GM21360 (cell line): Measurements from ENCODE around the gene CHKA.

ENCODE experiments used
- ATAC-seq: cut with Tn5 transposase; IDR thresholded peaks from one replicate; pipeline ENCODE4 v1.9.1; 2021; ENCODE audit warnings: mild to moderate bottlenecking, moderate library complexity; ENCODE audit not compliant: unreplicated experiment

Gene CHKA

DNA sequence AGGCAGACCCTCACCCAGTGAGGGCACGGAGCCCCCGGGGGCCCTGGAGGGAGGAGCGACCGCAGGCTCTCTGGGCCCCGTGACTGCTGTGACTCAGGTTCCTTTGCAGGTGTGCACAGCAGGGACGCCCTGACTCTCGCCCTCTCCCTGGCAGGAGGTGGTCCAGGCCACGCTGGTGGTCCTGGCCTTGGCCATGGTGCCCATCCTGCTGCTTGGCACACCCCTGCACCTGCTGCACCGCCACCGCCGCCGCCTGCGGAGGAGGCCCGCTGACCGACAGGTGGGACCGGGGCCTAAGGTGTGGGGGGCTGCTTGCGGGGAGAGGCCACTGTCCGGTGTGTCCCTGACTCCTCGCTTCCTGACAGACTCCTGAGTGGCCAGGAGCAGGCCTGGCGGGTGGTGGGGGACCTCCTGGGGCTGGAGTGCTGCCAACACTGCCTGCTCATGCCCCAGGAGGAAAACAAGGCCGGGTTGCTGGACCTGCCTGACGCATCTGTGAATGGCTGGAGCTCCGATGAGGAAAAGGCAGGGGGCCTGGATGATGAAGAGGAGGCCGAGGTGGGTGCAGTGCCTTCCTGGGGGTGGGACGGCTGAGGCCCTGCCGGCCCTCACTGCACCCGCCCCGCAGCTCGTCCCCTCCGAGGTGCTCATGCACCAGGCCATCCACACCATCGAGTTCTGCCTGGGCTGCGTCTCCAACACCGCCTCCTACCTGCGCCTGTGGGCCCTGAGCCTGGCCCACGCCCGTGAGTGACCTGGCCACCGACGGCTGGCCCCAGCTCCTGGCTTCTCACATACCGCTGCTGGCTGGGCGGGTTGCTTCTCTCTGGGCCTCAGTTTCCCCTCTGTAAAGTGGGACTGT is 71.4 kb downstream of the CHKA start:
- no peak for ATAC-seq

DNA sequence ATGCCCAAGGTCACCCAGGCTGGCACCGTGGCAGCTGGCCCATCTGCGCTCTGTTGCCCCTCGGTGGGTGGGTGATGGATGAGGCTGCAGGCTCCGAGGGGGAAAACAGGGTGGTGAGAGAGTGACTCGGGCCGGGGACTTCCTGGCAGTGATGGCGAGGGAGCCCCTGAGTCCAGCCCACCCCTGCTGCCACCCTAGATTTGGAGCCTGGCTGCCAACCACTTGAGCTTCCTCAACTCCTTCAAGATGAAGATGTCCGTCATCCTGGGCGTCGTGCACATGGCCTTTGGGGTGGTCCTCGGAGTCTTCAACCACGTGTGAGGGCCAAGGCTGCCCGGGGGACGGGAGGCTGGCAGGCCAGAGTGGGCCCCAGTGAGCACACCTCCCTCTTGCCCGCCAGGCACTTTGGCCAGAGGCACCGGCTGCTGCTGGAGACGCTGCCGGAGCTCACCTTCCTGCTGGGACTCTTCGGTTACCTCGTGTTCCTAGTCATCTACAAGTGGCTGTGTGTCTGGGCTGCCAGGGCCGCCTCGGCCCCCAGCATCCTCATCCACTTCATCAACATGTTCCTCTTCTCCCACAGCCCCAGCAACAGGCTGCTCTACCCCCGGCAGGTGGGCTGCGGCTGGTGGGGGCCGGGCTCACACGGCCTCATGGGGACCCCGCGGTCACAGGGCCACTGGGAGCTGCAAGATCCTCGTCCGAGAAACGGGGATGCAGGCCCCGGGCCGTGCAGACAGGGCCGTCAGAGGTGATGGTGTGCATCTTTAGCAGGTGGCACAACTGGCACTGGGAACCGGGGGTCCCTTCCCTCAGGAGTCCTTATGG is 72.3 kb downstream of the CHKA start:
- ATAC-seq = no peak

GRCh38 chr11:68047437-68048290 is 73.5 kb downstream of the CHKA start:
- no peak for ATAC-seq

- ATAC-seq = no peak
Observed at GRCh38 chr11:68044898-68045351, 76.3 kb downstream of the CHKA start.

DNA sequence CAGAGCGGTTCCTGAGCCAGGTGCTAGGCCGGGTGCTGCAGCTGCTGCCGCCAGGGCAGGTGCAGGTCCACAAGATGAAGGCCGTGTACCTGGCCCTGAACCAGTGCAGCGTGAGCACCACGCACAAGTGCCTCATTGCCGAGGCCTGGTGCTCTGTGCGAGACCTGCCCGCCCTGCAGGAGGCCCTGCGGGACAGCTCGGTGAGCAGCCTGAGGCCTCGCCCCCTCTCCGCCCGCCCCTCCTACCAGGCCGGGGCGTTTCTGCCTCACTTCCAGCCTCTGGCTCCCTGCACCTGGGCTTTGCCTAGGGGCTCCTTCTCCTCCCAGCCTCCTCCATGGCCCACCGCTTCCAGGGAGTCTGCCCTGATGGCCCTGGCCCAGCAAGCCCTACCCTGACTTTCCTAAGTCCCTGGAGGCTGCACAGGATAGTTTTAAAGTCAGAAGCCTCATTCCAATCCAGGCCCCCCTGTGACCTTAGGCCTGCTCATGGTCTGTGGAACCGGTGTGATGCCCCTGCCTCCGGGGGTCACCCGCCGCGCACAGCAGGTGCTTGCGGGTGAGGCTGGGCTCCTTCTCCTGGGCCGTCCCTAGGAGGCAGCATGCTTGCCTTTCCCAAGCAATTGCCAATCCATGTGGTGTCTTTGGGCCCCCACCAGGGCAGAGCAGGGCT is 76.9 kb downstream of the CHKA start:
- ATAC-seq = no peak

GRCh38 chr11:68043349-68044144 is 77.6 kb downstream of the CHKA start:
- ATAC-seq = no peak

GRCh38 chr11:68043029-68043348 is 78.2 kb downstream of the CHKA start:
- no peak for ATAC-seq

DNA sequence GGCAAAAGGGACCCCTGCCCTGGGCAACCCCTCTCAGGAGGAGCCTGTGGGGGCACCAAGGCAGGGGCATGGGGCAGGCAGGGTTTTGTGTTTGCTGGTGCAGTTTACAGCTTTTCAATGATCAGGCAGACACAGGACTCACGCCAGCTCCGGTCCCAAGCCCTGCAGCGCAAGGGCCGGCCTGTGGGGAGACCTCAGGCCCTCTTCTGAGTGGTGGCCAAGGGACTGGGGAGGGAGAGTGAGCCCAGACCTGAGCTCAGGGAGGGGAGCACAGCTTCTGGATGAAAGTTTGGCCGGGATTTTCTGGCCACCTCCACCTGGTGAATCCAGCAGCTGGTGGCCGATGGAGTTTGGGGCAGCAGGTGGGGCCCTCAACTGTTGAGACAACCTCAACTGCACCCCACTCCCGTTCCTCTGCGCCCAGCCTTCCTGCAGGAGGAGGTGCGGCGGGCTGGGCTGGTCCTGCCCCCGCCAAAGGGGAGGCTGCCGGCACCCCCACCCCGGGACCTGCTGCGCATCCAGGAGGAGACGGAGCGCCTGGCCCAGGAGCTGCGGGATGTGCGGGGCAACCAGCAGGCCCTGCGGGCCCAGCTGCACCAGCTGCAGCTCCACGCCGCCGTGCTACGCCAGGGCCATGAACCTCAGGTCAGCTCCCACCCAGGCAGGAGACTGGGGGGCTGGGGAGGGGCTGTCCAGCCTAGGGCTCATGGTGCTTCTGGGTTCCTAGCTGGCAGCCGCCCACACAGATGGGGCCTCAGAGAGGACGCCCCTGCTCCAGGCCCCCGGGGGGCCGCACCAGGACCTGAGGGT is 78.8 kb downstream of the CHKA start:
- ATAC-seq = no peak

- ATAC-seq = no peak
Observed at GRCh38 chr11:68041617-68042218, 79.5 kb downstream of the CHKA start.

GRCh38 chr11:68040957-68041591 is 80.1 kb downstream of the CHKA start:
- ATAC-seq = no peak

DNA sequence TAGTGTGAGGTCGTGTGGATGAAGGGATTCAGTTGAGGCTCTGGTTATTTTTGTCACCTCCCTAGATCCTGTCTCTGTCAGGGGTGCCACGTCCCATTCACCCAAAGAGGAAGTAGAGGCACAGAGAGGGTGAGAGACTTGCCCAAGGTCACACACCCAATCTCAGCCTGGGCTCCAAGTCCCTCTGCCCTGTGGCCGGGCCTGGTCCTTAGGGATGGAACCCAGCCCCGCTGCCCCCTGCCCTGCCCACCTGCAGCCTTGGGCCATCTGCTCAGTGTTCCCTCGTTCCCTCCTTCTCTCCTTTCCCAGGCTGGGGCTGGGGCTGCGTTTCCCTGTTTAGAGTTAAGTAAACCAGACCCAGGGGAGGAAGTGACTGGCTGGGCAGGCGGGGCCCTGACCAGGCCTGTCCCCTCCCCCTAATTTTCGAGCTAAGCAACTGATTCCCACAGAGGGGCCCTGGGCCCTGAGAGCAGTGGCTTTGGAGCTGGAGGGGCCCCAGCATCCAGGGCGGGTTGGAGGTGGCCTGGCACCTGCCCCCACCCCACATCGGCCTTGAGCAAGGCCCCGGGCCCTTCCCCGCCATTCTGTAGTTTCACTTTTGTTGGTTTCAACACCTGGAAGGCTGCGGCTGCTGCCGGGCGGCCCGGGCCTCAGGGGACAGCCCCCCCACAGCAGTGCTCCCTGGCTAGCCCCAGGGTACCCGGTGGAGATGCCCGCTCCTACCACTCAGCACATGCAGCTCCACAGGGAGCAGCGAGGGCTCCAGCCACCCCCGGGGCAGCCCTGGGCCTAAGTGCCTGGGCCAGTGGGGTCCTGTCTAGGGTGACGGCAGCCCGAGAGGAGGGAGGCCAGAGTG is 80.9 kb downstream of the CHKA start:
- ATAC-seq = no peak

GRCh38 chr11:68039526-68040086 is 81.6 kb downstream of the CHKA start:
- ATAC-seq = no peak

- no peak for ATAC-seq
Observed at GRCh38 chr11:68038718-68039525, 82.3 kb downstream of the CHKA start, which contains the start of gene TCIRG1. Gene TCIRG1 (plus strand): TSS chr11:68039025. CDS start chr11:68041272, 2,247 bp downstream.

- no peak for ATAC-seq
Observed at GRCh38 chr11:68038226-68038717, 82.9 kb downstream of the CHKA start.

DNA sequence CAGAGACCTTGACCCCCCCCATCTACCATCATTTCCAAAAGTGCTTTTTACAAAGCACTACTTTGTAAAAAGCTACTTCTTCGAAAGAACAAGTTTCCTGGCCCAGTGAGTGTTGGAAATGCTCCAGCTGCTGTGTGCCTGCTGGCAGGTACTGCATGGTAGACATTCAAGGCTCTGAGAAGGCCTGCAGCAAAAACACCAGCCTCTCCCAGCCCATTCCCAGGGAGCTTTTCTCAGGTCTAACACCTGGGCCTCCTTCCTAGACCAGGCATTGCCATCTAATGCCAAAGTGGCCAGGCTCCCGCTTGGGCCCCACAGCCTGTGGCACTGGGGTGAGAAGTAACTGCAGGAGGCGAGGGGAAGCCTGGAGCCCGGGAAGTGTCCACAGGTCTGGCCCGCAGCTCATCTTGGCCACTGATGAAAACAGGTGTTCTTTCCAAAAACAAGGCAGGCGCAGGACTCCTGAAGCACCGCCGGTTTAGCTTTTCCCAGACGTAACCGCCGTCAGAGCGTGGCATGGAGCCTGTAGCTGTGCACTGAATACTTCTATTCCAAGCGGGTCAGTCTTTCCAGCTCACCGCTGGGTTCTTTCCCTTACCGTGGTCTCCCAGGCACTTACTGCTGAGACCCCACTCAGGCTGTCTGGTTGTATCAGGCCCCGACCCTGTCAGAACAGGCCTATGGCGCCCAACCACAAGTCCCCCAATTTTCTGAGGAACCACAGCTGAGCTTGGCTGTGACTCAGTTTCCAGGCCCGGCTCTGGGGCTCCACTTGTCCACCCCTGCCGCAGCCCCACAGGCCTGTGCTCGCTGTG is 83.6 kb downstream of the CHKA start:
- no peak for ATAC-seq
